GM10248 (cell line): ENCODE measurements around the gene CACNA2D2.

Experiments used
- CTCF ChIA-PET: fragments of 300-600 bp; sonication (Branson Sonifier 250); formaldehyde crosslinking; extraction: SDS; loops from one replicate; lab custom pipeline; 2021; ENCODE audit warnings: antibody characterized with exemption; lab: Yijun Ruan, JAX
- POLR2A ChIA-PET: fragments of 350-650 bp; sonication (Branson Sonifier 250); formaldehyde crosslinking; extraction: SDS; loops from one replicate; lab custom pipeline; 2020; ENCODE audit warnings: antibody characterized with exemption; lab: Yijun Ruan, JAX
- DNase-seq: peaks from one replicate; pipeline ENCODE4 v3.0.0; 2012; ENCODE audit errors: extremely low spot score
- CTCF ChIP-seq: IDR thresholded peaks from 2 replicates; pipeline ENCODE4 v1.5.1; 2012; ENCODE audit warnings: mild to moderate bottlenecking, low read depth; ENCODE audit errors: extremely low read depth, missing control alignments, control extremely low read depth

The CACNA2D2 gene

GRCh38 chr3:50536471-50537180 lies 33.2 kb upstream of the CACNA2D2 start:
- ChIA-PET CTCF (interaction anchor here (1.0 to 2.6 kb wide), 4 partner anchors 12 to 78 kb away, joined by 3 to 10 read pairs (median 4); no protein-coding TSS in a partner anchor), POLR2A (no interaction called here)
- no peak for DNase-seq
- TF ChIP-seq CTCF, result no peak

DNA sequence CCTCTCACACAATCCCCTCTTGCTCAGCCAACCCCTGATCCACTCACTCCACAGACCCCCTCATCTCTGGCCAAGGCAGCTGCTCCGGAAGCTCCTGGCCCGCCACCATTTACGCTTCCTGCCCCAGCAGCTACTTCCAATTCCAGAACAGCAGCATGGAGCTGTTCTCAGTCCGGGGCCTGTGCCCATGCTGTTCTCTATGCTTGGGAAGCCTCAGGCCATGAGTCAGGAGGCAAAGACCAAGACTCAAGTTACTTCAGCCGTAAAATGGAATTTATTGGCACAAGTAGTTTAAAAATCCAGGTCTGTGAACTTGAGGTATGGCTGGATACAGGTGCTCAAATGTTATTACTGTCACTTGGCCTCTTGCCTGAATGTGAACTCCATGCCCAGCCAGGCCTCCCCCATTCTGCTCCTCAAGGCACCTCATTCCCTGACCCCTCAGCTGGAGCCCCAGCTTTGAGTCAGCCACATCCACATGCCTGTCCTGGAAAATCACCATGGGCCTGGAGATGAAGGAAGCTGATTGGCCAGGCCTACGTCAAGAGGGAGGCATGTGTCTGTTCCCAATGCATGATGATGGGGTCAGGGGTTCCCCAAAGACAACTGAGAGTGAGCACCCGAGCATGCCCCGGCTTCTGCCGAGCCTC lies 31.4 kb upstream of the CACNA2D2 start:
- TF ChIP-seq CTCF, result no peak
- POLR2A ChIA-PET, result no interaction called here
- CTCF ChIA-PET, result interaction anchor here (0.8 to 2.6 kb wide), 3 partner anchors 8 to 16 kb away, joined by 3 to 10 read pairs (median 4); no protein-coding TSS in a partner anchor
- no peak for DNase-seq

DNA sequence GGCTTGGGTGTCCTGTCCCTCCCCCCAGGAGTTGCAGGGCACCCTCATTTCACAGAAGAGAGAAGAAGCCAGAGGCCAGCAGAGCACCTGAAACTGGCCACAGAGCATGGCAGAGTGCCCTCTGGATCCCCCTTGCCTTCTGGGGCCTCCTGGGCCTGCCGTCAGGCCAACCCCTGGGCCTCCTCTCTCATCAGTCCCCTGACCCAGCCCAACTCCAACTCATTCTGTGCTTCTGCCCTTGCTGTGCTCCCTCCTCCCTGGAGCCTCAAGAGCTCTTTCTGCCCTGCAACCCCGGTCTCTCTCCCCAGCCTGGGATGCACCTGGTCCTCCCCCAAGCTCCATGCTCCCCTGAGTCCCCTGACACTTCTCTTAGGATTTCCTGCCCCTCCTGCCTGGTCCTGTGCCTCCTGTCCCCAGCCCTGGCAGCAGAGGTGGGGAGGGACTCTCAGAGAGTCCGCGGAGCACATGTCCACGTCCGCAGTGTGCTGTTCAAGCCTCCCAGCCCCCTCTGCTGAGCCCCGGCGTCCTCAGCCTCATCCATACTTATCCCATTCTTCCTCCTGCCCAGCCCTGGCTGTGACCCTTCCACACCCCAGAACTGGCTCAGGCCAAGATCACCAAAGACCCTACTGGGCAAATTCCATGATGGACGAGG lies 30.5 kb upstream of the CACNA2D2 start:
- no peak for DNase-seq
- TF ChIP-seq CTCF, result no peak
- ChIA-PET POLR2A (no interaction called here), CTCF (interaction anchor here (0.8 to 2.6 kb wide), 2 partner anchors 9 to 15 kb away, joined by 3 to 10 read pairs; no protein-coding TSS in a partner anchor)

DNA sequence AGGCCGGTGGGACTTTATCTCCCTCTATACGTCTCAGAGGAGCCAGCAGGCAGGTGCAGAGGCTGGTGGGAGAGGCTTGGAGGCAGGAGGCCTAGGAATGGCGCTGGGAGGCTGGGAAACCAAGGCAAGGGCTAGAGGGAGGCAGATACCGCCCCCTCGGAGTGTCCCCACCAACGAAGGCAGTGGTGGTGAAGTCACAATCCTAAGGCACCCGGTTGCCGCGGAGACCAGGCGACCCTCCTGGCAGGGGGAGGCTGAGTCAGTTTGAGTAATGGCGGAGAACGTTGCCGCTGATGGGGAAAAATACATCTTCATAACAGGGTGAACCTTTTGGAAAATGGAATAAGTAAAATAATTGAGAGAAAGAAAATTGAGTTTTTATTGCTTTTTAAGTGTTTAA lies 29.9 kb upstream of the CACNA2D2 start:
- POLR2A ChIA-PET, result no interaction called here
- no peak for DNase-seq
- CTCF ChIA-PET, result no interaction called here
- TF ChIP-seq CTCF, result no peak

GRCh38 chr3:50532062-50532705 lies 28.8 kb upstream of the CACNA2D2 start:
- no peak for DNase-seq
- ChIA-PET POLR2A (no interaction called here), CTCF (no interaction called here)
- TF ChIP-seq CTCF, result no peak

GRCh38 chr3:50531201-50531600 lies 27.8 kb upstream of the CACNA2D2 start:
- DNase-seq, result no peak
- ChIA-PET POLR2A (no interaction called here), CTCF (no interaction called here)
- TF ChIP-seq CTCF, result no peak
